NCI-H2081 treated with DMSO at 0.1 percent for 48 hours (cell line): ENCODE results near the gene CDX2.

ENCODE experiments used
- DNase-seq: peaks from one replicate; lab custom pipeline; 2025; lab: John Stamatoyannopoulos, UW

Gene CDX2

GRCh38 chr13:27978301-27978968 is 9.3 kb upstream of the CDX2 start:
- DNase-seq: no peak

- DNase-seq: no peak
Observed at GRCh38 chr13:27977476-27978300, 8.6 kb upstream of the CDX2 start.

DNA sequence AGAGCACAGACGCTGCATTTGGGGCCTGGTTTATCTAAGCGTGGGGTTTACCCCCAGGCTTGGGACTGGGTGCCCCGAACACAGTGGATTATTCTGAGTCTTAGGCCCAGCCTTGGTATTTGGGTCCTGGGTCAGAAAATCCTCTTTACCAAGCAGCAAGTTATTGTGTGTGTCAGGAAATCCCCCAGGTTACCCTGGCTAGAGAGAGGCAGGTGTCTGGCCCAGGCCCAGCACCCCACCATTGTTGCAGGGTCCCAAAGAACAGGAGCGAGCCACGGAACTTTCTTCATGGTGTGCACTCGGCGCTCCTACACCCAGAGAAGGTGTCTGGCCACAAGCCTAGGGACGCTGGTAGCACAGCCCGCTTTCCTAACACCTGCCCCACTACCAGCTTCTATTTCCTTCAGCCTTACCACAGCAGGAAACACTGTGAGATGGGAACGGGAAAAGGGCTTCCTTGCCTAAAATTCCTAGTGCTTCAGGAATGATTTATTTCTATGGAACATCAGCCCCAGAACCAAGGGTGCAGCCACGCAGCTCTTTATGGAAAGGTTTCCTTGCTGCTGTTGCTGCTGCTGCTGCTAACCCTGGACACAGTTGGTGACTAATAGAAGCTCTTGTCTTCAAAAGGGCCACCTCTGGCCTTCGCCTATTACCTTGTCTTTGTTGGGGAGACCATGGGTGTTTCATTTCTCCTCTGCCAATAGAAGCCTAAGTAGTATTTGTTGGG is 7.4 kb upstream of the CDX2 start:
- no peak for DNase-seq

DNA sequence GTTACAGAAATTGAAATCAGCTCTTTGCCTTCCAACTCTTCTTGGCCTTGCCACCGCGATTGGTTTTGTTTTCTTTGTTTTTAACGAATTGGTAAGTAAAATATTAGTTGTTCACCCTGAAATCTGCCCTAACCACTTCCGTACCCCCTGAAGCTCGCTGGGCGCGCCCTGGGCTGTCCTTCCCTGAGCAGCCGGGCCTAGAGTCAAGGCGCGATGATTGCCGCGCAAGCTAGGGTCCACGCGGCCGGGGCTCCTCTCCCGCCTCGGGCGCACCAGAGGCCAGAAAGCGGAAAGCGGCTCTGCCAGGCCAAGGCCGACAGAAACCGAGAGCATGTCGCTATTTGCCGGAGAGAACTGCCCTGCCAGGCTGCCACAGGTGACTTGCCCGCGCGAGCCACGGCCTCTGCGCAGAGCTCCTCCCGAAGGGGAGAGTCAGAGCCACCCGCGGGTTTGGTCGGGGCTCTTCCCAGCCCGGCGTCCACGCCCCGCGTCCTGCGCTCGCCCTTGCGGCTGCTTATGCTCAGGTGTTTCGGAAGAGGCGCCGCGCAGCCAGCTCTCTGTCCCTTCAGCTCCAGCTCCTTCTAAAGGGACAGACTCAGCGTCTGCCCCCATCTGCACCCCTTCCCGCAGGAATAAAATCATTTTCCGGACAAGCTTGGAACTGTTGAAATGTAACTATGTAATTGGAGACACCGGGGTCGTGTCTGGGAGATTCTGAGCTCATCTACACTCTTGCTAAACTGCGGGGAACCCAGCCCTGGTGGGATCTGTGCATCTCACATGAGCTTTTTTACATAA is 6.6 kb upstream of the CDX2 start:
- no peak for DNase-seq

GRCh38 chr13:27973961-27974662 is 5.0 kb upstream of the CDX2 start:
- DNase-seq: no peak

DNA sequence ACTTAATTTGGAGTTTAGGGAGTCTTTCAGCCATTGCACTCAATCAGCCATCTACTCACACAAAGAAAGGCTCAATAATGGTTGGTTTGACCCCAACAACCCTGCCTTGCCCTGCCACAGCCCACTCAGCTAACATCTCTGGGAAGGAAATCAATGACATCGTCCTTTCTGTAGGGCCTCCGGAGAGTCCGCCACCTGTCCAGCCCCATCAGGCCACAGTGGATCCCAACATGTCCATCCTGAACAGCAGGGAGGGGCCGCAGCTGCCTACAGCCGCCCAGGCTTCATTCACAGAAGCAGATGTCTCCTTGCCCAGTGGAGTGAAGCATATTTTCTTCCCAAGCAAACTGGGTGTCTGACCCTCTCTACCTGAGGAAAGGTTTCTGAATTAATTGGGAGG is 4.2 kb upstream of the CDX2 start:
- no peak for DNase-seq

DNA sequence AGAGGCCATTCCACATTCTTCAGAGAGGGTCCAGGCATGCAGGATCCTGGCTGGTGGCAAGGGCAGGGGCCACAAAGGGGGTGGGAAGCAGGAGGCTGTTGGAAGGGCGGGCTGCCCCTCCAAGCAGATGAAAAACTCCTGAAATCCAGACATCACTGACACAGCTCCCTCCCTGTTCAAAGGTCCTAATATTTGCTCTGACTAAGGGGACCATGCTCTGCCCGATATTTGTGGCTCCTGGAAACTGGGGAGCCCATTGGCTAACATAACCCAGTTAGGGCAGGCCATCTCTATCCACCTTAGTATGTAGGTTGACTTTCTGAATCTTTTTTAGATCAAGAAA is 3.3 kb upstream of the CDX2 start:
- no peak for DNase-seq

DNA sequence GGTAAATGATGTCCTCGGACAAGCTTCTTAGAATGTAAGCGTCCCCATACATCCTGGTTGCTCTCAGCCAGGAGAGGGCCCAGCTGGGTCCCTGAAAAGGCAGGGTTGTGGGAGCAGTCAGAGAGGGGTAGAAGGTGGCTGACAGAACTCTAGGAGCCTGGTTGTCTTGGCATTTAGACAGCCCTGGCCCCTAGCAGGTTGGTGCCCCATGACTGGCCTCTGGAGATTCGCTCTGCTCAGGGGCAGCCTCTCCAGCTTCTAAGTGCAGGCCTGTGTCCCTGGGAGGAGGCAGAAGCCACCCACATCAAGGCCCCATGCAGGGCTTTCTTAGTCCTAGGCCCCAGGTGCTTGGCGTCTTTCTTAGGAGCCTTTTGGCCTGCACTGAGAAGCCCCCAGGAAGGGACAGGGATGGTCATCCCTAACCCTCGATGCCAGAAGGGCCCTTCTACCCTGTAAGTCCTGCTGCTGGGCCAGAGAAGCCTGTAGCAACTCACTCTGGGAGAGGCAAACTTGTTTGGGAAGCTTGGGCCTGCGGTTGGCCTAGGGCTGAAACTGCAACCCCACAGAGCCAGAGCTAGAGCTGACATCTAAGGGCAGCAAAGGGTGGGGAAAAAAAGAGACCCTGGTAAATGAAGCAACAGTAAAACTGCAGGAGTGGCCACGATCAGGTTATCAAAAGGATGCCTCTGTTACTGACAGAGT is 2.8 kb upstream of the CDX2 start:
- DNase-seq: no peak

DNA sequence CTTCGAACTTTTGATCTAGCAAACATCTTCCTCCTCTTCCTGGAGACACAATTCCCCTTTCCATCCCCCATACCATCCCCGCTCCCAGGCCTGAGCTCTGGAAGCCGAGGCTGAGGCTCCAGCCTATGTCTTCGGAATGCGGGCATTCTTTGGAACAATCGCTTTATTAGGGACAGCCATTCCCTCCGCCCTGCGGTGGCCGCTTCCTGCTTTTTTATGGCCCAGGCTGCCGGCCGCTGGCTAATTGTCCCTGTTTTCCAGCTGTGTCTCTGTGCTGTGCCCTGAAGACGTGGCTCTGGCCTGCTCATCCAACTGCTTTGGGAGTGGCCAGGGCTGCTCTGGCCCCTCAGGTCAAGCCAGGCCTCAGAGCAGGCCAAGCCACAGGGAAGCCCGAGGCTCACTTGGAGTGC is 2.1 kb upstream of the CDX2 start:
- DNase-seq: no peak

- DNase-seq: no peak
Observed at GRCh38 chr13:27970382-27971235, 1.5 kb upstream of the CDX2 start.

GRCh38 chr13:27969866-27970229 is 733 bp upstream of the CDX2 start:
- DNase-seq: no peak

- no peak for DNase-seq
Observed at GRCh38 chr13:27968316-27969081, 616 bp downstream of the CDX2 start.

GRCh38 chr13:27967736-27968315 is 1.3 kb downstream of the CDX2 start:
- DNase-seq: no peak

DNA sequence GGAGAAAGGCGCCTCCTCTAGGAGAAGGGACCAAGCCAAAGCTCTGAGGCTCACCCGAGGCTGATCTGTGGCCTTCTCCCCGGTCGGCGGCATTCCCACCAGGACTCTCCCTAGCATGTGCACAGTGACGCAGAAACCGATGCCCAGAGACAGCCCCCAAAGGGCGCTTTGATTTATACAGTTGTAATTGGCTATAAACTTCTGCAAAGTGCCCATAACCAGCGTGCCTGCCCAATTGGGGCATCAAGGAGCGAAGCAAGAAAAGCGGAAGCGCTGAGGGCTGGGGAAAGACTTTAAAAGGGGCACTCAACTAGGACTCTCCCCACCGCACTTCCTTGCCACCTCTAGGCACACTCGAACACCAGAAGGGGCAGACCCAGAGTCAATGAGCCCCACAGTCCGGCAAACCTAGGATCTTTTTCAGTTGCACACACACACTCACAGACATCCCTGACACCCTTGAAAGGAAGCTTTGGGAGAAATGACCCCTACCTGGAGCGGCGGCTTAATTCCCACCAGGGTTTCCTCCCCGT is 1.8 kb downstream of the CDX2 start:
- DNase-seq: no peak

DNA sequence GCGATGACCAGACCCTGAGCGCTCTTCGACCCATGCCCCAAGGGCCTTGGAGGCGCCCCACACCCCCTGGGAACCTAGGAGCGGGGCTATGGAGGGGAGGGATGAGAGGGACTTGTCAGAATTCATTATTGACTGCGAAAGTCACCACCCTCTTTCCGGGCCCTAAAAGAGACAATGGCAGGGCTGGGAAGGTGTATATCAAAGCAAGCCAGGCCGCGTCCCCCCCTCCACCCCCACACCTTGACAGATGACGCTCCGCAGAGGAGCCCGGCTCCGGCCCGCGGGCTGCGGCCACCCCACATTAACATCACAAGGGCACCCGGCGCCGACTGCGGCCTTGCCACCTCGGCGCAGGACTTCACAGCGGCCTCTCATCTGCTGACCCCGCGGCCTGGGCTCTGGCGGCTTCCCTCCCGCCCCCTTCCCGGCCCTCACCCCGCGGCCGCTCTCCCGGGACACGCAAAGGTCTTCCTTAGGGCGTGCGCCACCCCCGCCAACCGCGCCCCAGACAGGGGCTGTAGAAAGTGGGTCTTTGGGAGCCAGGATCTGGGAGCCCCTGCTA is 2.4 kb downstream of the CDX2 start:
- DNase-seq: no peak

GRCh38 chr13:27965740-27966640 is 3.1 kb downstream of the CDX2 start:
- no peak for DNase-seq

- DNase-seq: no peak
Observed at GRCh38 chr13:27965343-27965739, 3.8 kb downstream of the CDX2 start.
